Measurements from ENCODE around the gene PLXDC1. TPM values are rescaled to one million over a fixed set of nuclear protein-coding genes. Genes with fewer than 3 reads are reported as not detected.
"Not testable (repeated sequence)": the region's sequence is repeated elsewhere in the genome, so short reads cannot be mapped to it uniquely, and the experiment has no call there.

PLXDC1 gene
- total RNA-seq, 2 experiments from 2014 or later: 9.6 to 17.9 TPM

DNA sequence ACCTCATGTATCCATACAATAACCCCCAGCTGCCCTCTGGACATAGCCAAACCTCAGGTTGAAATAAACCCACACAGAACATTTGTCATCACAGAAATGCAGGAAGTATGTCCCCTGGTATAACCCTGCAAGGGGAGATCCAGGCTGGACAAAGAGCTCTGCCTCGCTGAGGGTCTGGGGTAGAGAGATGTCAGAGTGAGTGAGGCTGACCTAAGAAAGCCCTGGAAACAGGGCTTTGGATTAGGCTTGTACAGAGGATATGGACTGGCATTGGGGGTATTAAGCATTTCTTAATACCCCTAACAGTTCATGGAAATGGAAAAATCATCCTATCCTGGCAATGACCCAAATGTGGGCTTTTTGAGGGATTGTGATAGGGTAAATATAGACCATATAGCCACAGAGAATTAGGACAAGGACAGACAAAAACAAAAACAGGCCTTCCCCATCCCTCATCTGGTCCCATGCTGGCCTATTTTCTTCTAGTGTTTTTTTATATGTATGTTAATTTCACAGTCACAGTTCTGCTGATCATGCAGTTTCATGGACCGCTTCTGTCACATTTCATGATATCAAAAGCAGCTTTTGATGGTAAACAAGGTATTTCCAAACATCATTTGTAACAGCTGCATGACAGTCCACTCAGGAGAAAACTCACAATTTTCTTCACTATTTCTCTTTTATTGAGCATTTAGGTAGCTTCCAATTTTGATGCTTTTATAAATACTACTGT, 26.1 kb downstream of the PLXDC1 start:
- H3K27me3 Mint-ChIP-seq: no peaks in the 10 kb centered on the region
- POLR2A ChIA-PET: no interaction called here
- no peaks in the 10 kb centered on the region for H3K36me3 Mint-ChIP-seq
- H3K4me1 Mint-ChIP-seq: no peaks in the 10 kb centered on the region
- H3K27ac Mint-ChIP-seq: no peak overlapping the region
- no peak for ATAC-seq (ENCODE audit: low read depth)
- H3K4me3 Mint-ChIP-seq: no peak overlapping the region
- no peaks in the 10 kb centered on the region for H3K9me3 Mint-ChIP-seq
- DNase-seq: no peak

DNA sequence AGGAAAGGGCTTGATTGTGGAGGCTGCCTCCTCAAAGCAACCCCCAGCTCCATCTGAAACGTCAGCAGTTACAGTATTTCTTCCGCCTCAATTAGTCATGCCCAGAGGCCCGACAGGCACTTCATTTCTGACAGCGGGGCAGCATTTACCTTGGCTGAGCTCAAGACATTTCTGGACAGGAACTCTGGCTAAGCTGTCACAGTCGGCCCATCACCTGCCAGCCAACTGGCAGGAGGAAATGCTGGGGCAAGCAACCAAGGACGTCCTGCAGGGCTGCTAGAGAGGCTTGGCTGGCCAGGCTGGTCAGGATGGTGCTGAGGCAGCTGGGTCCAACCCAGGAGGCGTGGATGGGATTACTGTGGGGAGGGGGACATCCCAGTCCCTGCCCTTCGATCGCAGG, 27.8 kb downstream of the PLXDC1 start:
- no peaks in the 10 kb centered on the region for H3K4me1 Mint-ChIP-seq
- H3K27me3 Mint-ChIP-seq: no peaks in the 10 kb centered on the region
- ATAC-seq (ENCODE audit: low read depth) (no peak), DNase-seq (no peak)
- POLR2A ChIA-PET: no interaction called here
- no peak overlapping the region for H3K4me3 Mint-ChIP-seq
- no peak overlapping the region for H3K27ac Mint-ChIP-seq
- no peaks in the 10 kb centered on the region for H3K36me3 Mint-ChIP-seq
- H3K9me3 Mint-ChIP-seq: no peaks in the 10 kb centered on the region

DNA sequence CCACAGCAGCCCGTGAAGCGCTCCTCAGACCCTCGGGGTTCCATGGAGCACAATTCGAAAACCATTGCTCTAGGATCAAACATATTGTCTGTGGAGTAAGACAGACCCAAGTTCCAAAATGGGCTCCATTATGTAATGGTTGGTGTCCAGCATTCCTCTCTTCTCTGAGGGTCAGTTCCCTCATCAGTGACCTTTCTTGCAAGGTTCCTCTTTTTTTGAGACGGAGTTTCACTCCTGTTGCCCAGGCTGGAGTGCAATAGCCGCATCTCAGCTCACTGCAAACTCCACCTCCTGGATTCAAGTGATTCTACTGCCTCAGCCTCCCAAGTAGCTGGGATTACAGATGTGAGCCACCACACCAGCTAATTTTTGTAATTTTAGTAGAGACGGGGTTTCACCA, 28.4 kb downstream of the PLXDC1 start:
- no peak for ATAC-seq (ENCODE audit: low read depth)
- Mint-ChIP-seq H3K27me3 (no peaks in the 10 kb centered on the region), H3K27ac (no peak overlapping the region), H3K4me3 (no peak overlapping the region), H3K36me3 (no peaks in the 10 kb centered on the region), H3K9me3 (no peaks in the 10 kb centered on the region), H3K4me1 (no peaks in the 10 kb centered on the region)
- POLR2A ChIA-PET: no interaction called here
- DNase-seq: no peak

DNA sequence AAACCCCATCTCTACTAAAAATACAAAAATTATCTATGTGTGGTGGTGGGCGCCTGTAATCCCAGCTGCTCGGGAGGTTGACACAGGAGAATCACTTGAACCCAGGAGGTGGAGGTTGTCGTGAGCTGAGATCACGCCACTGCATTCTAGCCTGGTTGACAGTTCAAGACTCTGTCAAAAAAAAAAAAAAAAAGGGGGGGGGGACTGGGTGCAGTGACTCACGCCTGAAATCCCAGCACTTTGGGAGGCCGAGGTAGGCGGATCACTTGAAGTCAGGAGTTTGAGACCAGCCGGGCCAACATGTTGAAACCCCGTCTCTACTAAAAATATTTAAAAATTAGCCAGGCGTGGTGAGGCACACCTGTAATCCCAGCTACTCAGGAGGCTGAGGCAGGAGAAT, 29.5 kb downstream of the PLXDC1 start:
- not testable (repeated sequence) for H3K27me3 Mint-ChIP-seq; DNase-seq; H3K9me3 Mint-ChIP-seq; H3K27ac Mint-ChIP-seq; ATAC-seq (ENCODE audit: low read depth); H3K36me3 Mint-ChIP-seq; H3K4me1 Mint-ChIP-seq; H3K4me3 Mint-ChIP-seq
- POLR2A ChIA-PET: interaction anchor here (0.6 kb wide), 1 partner anchor 22 kb away, joined by 3 read pairs; no protein-coding TSS in a partner anchor

DNA sequence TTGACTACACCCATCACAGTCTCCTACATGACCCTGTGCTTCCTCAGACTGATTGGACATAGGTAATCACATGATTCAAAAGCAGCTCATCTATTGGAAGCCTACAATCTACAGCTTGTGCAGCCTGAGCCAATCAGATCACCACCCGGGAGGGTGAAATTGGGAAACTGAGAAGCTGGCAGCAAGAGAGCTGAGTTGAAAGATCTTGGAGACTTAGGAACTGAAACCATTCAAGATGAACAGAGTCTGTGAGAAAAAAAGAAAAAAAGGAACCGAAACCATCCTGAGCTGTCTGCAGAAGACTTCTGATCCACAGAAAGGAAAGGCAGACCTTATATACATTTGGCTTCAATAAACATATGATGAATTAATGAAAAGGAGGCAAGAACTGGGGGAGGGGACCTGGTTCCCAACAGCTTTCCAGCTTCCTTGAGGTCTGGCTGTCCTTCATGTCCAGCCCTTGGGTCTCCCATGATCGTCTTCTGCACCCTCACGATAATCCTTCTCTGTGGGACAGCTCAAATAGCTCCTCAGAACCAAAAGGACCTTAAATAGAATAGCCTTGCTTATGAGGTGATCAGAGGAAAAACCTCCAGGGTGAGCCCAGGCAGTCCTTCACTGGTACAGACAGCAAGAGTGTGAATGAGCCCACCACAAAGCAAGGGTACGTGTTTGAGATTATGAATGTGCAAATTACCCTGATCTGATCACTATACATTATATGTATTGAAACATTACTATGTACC, 32.6 kb downstream of the PLXDC1 start:
- no peak overlapping the region for H3K4me3 Mint-ChIP-seq
- no peak for ATAC-seq (ENCODE audit: low read depth)
- peaks cover 2% of the 10 kb centered on the region for H3K27me3 Mint-ChIP-seq
- no peak for DNase-seq
- POLR2A ChIA-PET: no interaction called here
- no peaks in the 10 kb centered on the region for H3K9me3 Mint-ChIP-seq
- no peaks in the 10 kb centered on the region for H3K36me3 Mint-ChIP-seq
- H3K27ac Mint-ChIP-seq: no peak overlapping the region
- H3K4me1 Mint-ChIP-seq: no peaks in the 10 kb centered on the region

DNA sequence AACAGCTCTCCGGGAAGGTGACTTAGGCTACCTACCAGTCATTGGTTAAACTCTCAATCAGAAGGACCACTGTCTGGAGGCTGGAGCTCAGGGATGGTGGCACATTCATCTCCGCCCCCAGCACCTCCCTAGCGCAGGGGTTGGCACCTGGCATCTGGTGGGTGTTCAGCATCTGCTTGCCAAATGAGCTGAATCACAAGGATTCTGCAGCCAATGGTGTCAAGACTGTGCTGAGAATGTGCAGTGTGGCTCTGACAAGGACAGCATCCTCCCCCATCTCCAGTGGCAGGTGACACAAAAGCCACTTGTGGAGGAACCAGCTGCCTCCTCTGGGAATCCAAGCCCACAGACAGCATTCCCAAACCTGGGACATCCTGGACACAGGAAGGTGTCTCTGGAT, 35.2 kb downstream of the PLXDC1 start:
- Mint-ChIP-seq H3K4me3 (no peak overlapping the region), H3K27ac (no peak overlapping the region), H3K9me3 (no peaks in the 10 kb centered on the region), H3K36me3 (no peaks in the 10 kb centered on the region), H3K4me1 (no peaks in the 10 kb centered on the region), H3K27me3 (peaks cover 2% of the 10 kb centered on the region)
- ATAC-seq (ENCODE audit: low read depth) (no peak), DNase-seq (no peak)
- POLR2A ChIA-PET: no interaction called here

DNA sequence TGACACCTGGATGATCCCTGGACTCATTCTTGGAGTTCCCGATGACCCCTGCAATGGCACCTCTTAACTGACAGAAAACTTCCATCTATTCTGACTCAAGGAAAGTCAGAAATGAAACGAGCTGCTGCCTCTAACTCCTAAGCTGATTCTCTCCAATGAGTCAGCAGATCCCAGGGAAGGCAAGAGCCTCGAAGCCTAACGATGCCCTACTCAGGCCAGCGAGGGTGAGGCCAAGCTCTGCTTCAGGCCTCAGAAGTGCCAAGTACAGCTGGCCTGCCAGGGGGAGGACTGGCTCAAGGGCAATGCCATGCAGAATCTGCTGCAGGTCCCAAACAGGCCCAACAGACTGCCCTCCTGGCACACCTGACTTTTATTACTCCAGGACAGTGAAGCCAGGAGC, 36.3 kb downstream of the PLXDC1 start:
- H3K36me3 Mint-ChIP-seq: no peaks in the 10 kb centered on the region
- no peaks in the 10 kb centered on the region for H3K4me1 Mint-ChIP-seq
- no peak for DNase-seq
- H3K27ac Mint-ChIP-seq: no peak overlapping the region
- ATAC-seq (ENCODE audit: low read depth): no peak
- POLR2A ChIA-PET: no interaction called here
- no peak overlapping the region for H3K4me3 Mint-ChIP-seq
- H3K27me3 Mint-ChIP-seq: peaks cover 2% of the 10 kb centered on the region
- no peaks in the 10 kb centered on the region for H3K9me3 Mint-ChIP-seq

DNA sequence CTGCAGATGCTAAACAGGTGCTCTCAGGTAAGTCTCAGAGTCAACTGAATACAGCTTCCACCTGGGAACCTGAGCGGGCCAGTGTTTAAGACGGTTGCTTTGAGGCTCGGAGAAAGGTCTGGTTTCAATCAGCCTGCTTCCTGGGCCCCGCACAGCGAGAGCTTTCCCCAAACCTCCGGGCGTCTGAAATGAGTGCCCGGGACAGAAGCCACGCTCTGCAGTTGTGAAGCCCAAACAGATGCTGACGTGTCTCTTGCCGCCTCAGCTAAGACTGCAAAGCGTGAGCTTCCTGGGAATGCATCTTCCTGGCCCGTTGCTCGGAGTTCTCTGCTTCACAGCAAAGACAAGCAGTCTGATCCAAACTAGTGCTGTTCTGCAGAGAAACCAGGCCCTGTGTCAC, 36.7 kb downstream of the PLXDC1 start:
- Mint-ChIP-seq H3K36me3 (no peaks in the 10 kb centered on the region), H3K27me3 (peaks cover 2% of the 10 kb centered on the region), H3K27ac (no peak overlapping the region), H3K4me3 (no peak overlapping the region), H3K9me3 (no peaks in the 10 kb centered on the region), H3K4me1 (no peaks in the 10 kb centered on the region)
- DNase-seq (no peak), ATAC-seq (ENCODE audit: low read depth) (no peak)
- POLR2A ChIA-PET: no interaction called here

DNA sequence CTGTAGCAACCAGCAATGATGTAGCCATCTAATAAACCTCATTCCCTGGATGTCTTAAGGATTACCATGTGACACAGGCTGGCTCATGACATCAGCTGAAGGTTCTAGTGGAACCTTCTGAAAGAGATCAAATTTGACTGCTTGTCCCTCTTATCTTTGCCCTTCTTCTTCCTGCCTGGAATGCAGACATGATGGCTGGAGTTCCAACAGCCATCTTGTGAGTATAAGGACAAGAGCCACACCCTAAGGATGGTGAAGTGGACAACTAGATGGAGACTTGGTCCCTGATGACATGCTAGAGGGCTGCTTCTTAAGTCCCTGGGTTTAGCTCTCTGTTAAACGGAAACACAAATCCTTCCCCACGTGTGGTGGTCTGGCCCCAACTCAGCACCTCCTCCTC, 37.6 kb downstream of the PLXDC1 start:
- H3K4me3 Mint-ChIP-seq: no peak overlapping the region
- H3K4me1 Mint-ChIP-seq: no peaks in the 10 kb centered on the region
- H3K27ac Mint-ChIP-seq: no peak overlapping the region
- POLR2A ChIA-PET: no interaction called here
- H3K36me3 Mint-ChIP-seq: no peaks in the 10 kb centered on the region
- no peaks in the 10 kb centered on the region for H3K9me3 Mint-ChIP-seq
- ATAC-seq (ENCODE audit: low read depth) (no peak), DNase-seq (no peak)
- H3K27me3 Mint-ChIP-seq: peaks cover 2% of the 10 kb centered on the region

DNA sequence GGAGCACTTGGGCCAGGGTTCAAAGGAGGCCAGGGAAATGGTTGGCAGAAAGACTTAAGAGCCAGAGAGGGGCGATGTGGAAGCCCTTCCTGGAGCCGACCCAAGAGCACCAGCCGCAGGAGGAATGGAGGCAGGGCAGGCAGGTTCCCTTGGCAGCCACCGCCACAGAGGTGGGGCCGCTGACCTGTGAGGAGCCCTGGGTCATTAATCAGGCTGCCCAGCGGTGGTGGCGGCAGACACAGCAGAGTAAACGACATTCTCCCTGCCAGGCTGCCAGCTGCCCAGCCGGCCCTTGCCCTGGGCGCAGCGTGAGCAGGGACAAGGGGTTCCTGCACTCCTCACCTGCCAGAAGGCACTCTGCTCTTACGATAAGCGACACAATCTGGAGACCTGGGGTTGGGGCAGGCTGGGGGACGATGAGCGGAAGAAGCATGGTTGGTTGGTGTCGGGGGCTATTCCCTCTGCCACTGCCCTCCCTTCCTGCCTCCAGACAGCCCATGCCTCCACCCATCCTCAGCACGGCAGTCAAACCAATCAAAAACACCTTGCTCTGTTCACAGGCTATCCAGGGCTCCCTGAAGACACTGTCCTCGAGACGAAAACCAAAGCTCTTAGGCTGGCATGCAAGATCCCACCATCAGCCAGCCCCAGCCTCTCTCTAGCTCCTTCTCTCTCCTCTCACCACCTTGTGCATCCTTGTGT, 40.9 kb downstream of the PLXDC1 start:
- H3K4me1 Mint-ChIP-seq: no peaks in the 10 kb centered on the region
- POLR2A ChIA-PET: no interaction called here
- no peaks in the 10 kb centered on the region for H3K9me3 Mint-ChIP-seq
- ATAC-seq (ENCODE audit: low read depth) (no peak), DNase-seq (no peak)
- H3K27me3 Mint-ChIP-seq: peaks cover 2% of the 10 kb centered on the region
- H3K27ac Mint-ChIP-seq: no peak overlapping the region
- H3K4me3 Mint-ChIP-seq: no peak overlapping the region
- no peaks in the 10 kb centered on the region for H3K36me3 Mint-ChIP-seq

DNA sequence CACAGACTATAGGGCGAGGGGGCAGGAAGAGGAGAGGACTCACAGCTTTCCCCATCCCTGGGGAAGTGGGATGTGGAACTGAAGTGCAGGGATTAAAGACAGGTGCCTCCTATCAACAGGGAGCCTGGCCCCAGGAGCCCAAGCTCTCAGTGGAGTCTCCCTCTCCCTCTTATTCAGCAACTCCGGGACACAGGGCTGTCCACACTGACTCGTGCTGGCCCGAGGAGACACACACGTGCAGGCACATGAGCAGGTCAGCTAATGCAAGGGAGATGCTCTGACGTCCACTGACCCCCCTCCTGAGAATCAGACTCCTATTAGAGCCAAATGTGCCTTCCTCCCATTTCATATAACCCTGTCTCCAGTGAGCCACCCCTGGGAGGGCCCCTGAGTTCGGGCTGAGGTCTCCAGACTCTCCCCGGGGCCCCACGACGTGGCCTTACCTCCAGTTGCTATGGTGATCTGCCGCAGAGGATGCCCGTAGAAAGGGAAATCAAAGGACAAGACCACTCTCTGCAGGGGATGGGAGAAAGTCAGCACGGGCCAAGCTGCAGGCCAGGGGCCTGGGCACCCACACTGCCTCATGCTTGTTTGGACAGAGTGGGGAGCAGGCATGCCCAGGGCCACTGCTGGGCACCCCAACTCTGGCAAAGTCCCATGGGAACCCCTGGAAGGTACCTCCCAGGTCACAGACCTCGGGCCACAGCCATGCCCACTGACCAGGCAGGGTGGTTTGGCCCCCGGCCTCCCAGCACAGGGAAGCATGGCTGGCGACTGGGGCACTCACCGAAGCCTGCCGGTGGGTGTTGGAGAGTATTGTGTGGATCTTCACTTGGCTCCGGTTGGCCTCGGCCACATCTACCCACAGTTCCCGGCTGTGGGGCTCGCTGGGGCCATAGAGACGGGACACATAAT, 42.7 kb downstream of the PLXDC1 start:
- ATAC-seq (ENCODE audit: low read depth) (no peak), DNase-seq (no peak)
- H3K27me3 Mint-ChIP-seq: peaks cover 2% of the 10 kb centered on the region
- H3K27ac Mint-ChIP-seq: no peak overlapping the region
- H3K36me3 Mint-ChIP-seq: no peaks in the 10 kb centered on the region
- no peaks in the 10 kb centered on the region for H3K4me1 Mint-ChIP-seq
- no peaks in the 10 kb centered on the region for H3K9me3 Mint-ChIP-seq
- no peak overlapping the region for H3K4me3 Mint-ChIP-seq
- POLR2A ChIA-PET: no interaction called here

DNA sequence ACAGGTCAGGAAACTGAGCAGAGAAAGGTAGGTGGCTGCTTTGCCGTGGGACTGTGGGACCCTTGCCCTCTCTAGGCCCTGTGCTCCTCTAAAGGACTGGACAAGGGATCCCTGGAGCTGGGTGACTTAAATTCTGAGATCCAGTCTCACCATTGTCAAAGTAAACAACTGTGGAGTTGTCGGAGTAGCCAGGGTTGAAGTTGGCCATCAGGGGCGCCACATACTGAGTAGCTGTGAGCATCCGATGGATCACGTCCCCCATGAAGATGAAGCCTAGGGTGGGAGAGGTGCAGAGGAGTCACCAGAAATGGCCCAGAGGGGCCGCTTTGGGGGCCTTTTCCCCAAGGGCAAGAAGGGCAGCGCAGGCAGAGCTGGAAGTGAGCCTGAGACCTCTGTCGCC, 43.5 kb downstream of the PLXDC1 start:
- Mint-ChIP-seq H3K9me3 (no peaks in the 10 kb centered on the region), H3K27ac (no peak overlapping the region), H3K36me3 (no peaks in the 10 kb centered on the region), H3K4me3 (no peak overlapping the region), H3K27me3 (peaks cover 2% of the 10 kb centered on the region), H3K4me1 (no peaks in the 10 kb centered on the region)
- no peak for DNase-seq
- POLR2A ChIA-PET: no interaction called here
- no peak for ATAC-seq (ENCODE audit: low read depth)

DNA sequence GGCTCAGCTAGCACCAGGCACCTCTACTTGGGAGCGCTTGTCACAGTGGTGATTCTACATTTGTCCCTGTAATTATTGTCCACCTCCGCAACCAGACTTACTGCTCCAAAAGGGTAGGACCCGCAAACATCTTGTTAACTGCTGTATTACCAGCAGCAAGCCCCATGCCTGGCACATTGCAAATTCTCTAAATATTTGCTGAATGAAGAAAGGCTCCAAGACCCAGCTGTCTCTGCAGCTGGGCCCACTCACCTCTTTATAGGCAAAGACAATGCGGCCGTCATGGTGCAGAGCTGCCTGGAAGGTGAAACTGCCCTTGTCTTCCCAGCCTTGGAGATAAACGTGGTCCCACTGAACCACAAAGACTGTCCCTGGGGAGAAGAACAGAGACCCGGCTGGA, 44.3 kb downstream of the PLXDC1 start:
- POLR2A ChIA-PET: no interaction called here
- DNase-seq (no peak), ATAC-seq (ENCODE audit: low read depth) (no peak)
- Mint-ChIP-seq H3K4me3 (no peak overlapping the region), H3K27ac (no peak overlapping the region), H3K4me1 (peaks cover 3% of the 10 kb centered on the region), H3K27me3 (peaks cover 2% of the 10 kb centered on the region), H3K36me3 (no peaks in the 10 kb centered on the region), H3K9me3 (no peaks in the 10 kb centered on the region)
